Spleen (tissue), 11 donors: Measurements from ENCODE around the gene TNS1. TPM values are rescaled to one million over a fixed set of nuclear protein-coding genes. Genes with fewer than 3 reads are reported as not detected.
A peak's percentile ranks its signal among the peaks of the same experiment; 100 is the strongest.

Experiments
- DNase-seq: peaks from one replicate; pipeline ENCODE4 v3.0.0-alpha.2; 2020
- H3K27ac ChIP-seq, 8 donors: fragments of 200-600 bp; sonication (generic) in 7 of 8; 1 replicate in 4 of 8; 2 replicates in 4 of 8; pipeline versions ENCODE4 v1.5.0 to v1.8.0; 2016 to 2021; ENCODE audit warnings: inconsistent platforms in 4 of 8, mild to moderate bottlenecking in 4 of 8, moderate library complexity in 1 of 8
- H3K27me3 ChIP-seq, 7 donors: fragments of 200-600 bp; sonication (generic) in 6 of 7; replicated peaks in 1 of 7; 1 replicate in 4 of 7; 2 replicates in 3 of 7; pipeline versions ENCODE4 v1.5.0 to v1.8.0; 2016 to 2021; ENCODE audit warnings: inconsistent platforms in 3 of 7, mild to moderate bottlenecking in 1 of 7
- H3K36me3 ChIP-seq, 6 donors: fragments of 200-600 bp; sonication (generic) in 5 of 6; 1 replicate in 4 of 6; 2 replicates in 2 of 6; pipeline versions ENCODE4 v1.5.0 to v1.8.0; 2016 to 2021; ENCODE audit warnings: inconsistent platforms in 2 of 6
- H3K4me1 ChIP-seq, 6 donors: fragments of 200-600 bp; sonication (generic) in 5 of 6; 1 replicate in 3 of 6; 2 replicates in 3 of 6; pipeline versions ENCODE4 v1.5.0 to v1.8.0; 2016 to 2021; ENCODE audit warnings: inconsistent platforms in 3 of 6
- H3K4me3 ChIP-seq, 8 donors: fragments of 200-600 bp; sonication (generic) in 7 of 8; 1 replicate in 4 of 8; 2 replicates in 4 of 8; pipeline versions ENCODE4 v1.5.0 to v1.8.0; 2016 to 2021; ENCODE audit warnings: inconsistent platforms in 4 of 8, mild to moderate bottlenecking in 4 of 8, moderate library complexity in 2 of 8
- H3K9me3 ChIP-seq, 8 donors: fragments of 200-600 bp; sonication (generic) in 7 of 8; 1 replicate in 4 of 8; 2 replicates in 4 of 8; pipeline versions ENCODE4 v1.5.0 to v1.8.0; 2016 to 2021; ENCODE audit warnings: inconsistent platforms in 4 of 8
- CTCF ChIP-seq, 11 experiments: fragments of 200-600 bp in 7 of 11; fragments of 450-650 bp in 4 of 11; sonication (generic) in 4 of 11; IDR thresholded peaks in 8 of 11; conservative IDR thresholded peaks in 3 of 11; 1 replicate in 7 of 11; 2 replicates in 4 of 11; pipeline versions ENCODE4 v1.4.0 to v1.8.0; 2016 to 2021; ENCODE audit warnings: antibody characterized with exemption in 11 of 11, inconsistent platforms in 4 of 11, mild to moderate bottlenecking in 1 of 11
- POLR2A ChIP-seq, 3 donors: fragments of 450-650 bp; IDR thresholded peaks; one replicate each; pipeline ENCODE4 v1.5.1; 2017; ENCODE audit warnings: antibody characterized with exemption in 3 of 3, mild to moderate bottlenecking in 1 of 3
- POLR2AphosphoS5 ChIP-seq, 3 donors: sonication (generic); formaldehyde crosslinking; IDR thresholded peaks; one replicate each; pipeline ENCODE4 v1.5.1; 2017; ENCODE audit warnings: antibody characterized with exemption in 3 of 3
- WGBS, 5 donors: extraction: QIAGEN DNeasy Blood & Tissue Kit in 3 of 5; methylation state at CpG; one replicate each; pipeline versions ENCODE4 v1.1.5 to v1.1.7; 2013 to 2018; 5-methylcytosine and 5-hydroxymethylcytosine counted together
- intact Hi-C: fragments of 100-400 bp; cut with DNase I; formaldehyde crosslinking; loops from one replicate; pipeline ENCODE4 v1.15.0; 2023; ENCODE audit warnings: low total_unique reads
- polyA plus RNA-seq, 3 donors: library from polyadenylated mRNA; stranded (reverse); fragments of 200-250 nt; gene quantifications; one replicate each; pipeline ENCODE4 v1.2.1, GENCODE V29; 2013
- total RNA-seq, 7 donors: library from RNA; depleted of rRNA in 3 of 7; stranded (reverse); fragments of >200 nt in 3 of 7; fragmentation: NEBNext Ultra II Directional in 4 of 7; extraction: Animal tissue kit (Norgen Biotek cat#: 25700) in 4 of 7; gene quantifications; one replicate each; pipeline versions ENCODE4 v1.1.0 to v1.2.1, GENCODE V29; 2016 to 2021
- donor health status: healthy with polysubstance abuse.
- donor health status: DM: no; HTN: no; CAD: no; lungs with moderate emphysema.
- donor health status: DM: no; HTN: no; CAD: no.
- donor health status: Bipolar disorder and iron deficiency.
- donor health status: healthy.
- donor health status: DM: no; HTN: no; CAD: no.
- donor health status: DM: yes; HTN: yes; CAD: no.

Gene TNS1
- total and polyA plus RNA-seq, 10 donors: 6.9 to 580 (median 246) TPM

- no peaks in the 10 kb centered on the region for H3K9me3 ChIP-seq
- DNase-seq: peak; percentile 60
- 90 to 97% (median 92%) methylated on average over 8 to 9 of the region's 9 CpGs for WGBS, 5 donors
- H3K36me3 ChIP-seq: no peaks in the 10 kb centered on the region
- H3K4me3 ChIP-seq: no peak overlapping the region
- peaks cover 4 to 78% (median 36%) of the 10 kb centered on the region in 6 donors for H3K4me1 ChIP-seq
- H3K27ac ChIP-seq: peak overlapping the region in 7 of 8 donors; percentile 26 to 73 (median 66)
- intact Hi-C loops: no loop called here
- H3K27me3 ChIP-seq: peaks cover 0 to 3% (median 0%) of the 10 kb centered on the region in 7 donors
- TF ChIP-seq POLR2A (IDR thresholded peaks at IDR 0.05): no peak
- TF ChIP-seq CTCF (IDR thresholded peaks at IDR 0.05 in 8 of 11, conservative IDR thresholded peaks at IDR 0.05 in 3 of 11): no peak
- TF ChIP-seq POLR2AphosphoS5 (IDR thresholded peaks at IDR 0.05): no peak
These were observed 48.7 kb downstream of the TNS1 start for GRCh38 chr2:217954051-217954450.

GRCh38 chr2:217953531-217953932 lies 49.3 kb downstream of the TNS1 start:
- Histone ChIP-seq H3K4me1 (peaks cover 4 to 83% (median 36%) of the 10 kb centered on the region in 6 donors), H3K27me3 (peaks cover 0 to 3% (median 0%) of the 10 kb centered on the region in 7 donors), H3K9me3 (no peaks in the 10 kb centered on the region), H3K4me3 (no peak overlapping the region), H3K27ac (peak overlapping the region in 7 of 8 donors; percentile 26 to 73 (median 66)), H3K36me3 (no peaks in the 10 kb centered on the region)
- TF ChIP-seq POLR2A (IDR thresholded peaks at IDR 0.05) (no peak), CTCF (IDR thresholded peaks at IDR 0.05 in 8 of 11, conservative IDR thresholded peaks at IDR 0.05 in 3 of 11) (no peak), POLR2AphosphoS5 (IDR thresholded peaks at IDR 0.05) (no peak)
- DNase-seq: peak; percentile 65
- intact Hi-C loops: no loop called here
- WGBS, 5 donors: 63 to 88% (median 75%) methylated on average over 6 of the region's 6 CpGs

- Histone ChIP-seq H3K27ac (peak overlapping the region in 5 of 8 donors; percentile 53 to 73 (median 67)), H3K4me1 (peaks cover 4 to 88% (median 36%) of the 10 kb centered on the region in 6 donors), H3K9me3 (no peaks in the 10 kb centered on the region), H3K4me3 (no peak overlapping the region), H3K27me3 (peaks cover 0 to 3% (median 0%) of the 10 kb centered on the region in 7 donors), H3K36me3 (no peaks in the 10 kb centered on the region)
- intact Hi-C loops: no loop called here
- WGBS, 5 donors: 75 to 88% (median 83%) methylated on average over 4 to 7 of the region's 7 CpGs
- DNase-seq: peak; percentile 56
- TF ChIP-seq POLR2A (IDR thresholded peaks at IDR 0.05): no peak
- peak in 1 of 3 donors; percentile 26 for TF ChIP-seq POLR2AphosphoS5 (IDR thresholded peaks at IDR 0.05)
These were observed 49.7 kb downstream of the TNS1 start for GRCh38 chr2:217953011-217953481.

GRCh38 chr2:217952409-217952808 lies 50.4 kb downstream of the TNS1 start:
- WGBS, 5 donors: 87 to 98% (median 93%) methylated on average over 7 of the region's 7 CpGs

More at GRCh38 chr2:217952409-217952808, 50.4 kb downstream of the TNS1 start:
- TF ChIP-seq CTCF (IDR thresholded peaks at IDR 0.05 in 8 of 11, conservative IDR thresholded peaks at IDR 0.05 in 3 of 11) (no peak), POLR2AphosphoS5 (IDR thresholded peaks at IDR 0.05) (no peak), POLR2A (IDR thresholded peaks at IDR 0.05) (no peak)
- peaks cover 4 to 91% (median 35%) of the 10 kb centered on the region in 6 donors for H3K4me1 ChIP-seq
- H3K27ac ChIP-seq: peak overlapping the region in 4 of 8 donors; percentile 66 to 73 (median 70)
- H3K4me3 ChIP-seq: no peak overlapping the region
- H3K27me3 ChIP-seq: peaks cover 0 to 3% (median 0%) of the 10 kb centered on the region in 7 donors
- intact Hi-C loops: no loop called here
- DNase-seq: peak; percentile 68
- no peaks in the 10 kb centered on the region for H3K36me3 ChIP-seq
- H3K9me3 ChIP-seq: no peaks in the 10 kb centered on the region
